SKM-1 treated with dmso at 0.1 percent for 144 hours (cell line): Measurements from ENCODE around the gene TSPAN5.

ENCODE experiments used
- DNase-seq: peaks from one replicate; lab custom pipeline; 2025; ENCODE audit not compliant: unreplicated experiment; lab: John Stamatoyannopoulos, UW

Gene TSPAN5

GRCh38 chr4:98601708-98602107, 56.7 kb downstream of the TSPAN5 start:
- DNase-seq, result no peak

GRCh38 chr4:98599617-98600205, 58.7 kb downstream of the TSPAN5 start:
- no peak for DNase-seq

- DNase-seq, result no peak
These were observed 71.5 kb downstream of the TSPAN5 start for GRCh38 chr4:98586962-98587354.

GRCh38 chr4:98586291-98586961, 72.0 kb downstream of the TSPAN5 start:
- no peak for DNase-seq

DNA sequence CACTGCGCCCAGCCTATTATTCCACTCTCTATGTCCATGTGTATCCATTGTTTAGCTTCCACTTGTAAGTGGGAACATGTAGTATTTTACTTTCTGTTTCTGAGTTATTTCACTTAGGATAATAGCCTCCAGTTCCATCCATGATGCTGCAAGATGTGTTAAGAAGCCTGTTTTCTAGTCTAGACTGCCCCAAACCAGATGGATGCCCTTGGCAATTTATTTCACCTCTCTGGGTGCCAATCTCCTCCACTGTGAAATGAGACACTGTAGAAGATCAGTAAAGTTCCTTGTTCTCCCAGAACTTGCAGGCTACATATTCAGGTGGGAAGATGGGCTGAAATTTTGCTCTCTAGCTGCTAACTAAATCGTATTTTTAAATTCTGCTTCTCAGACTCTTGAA, 72.8 kb downstream of the TSPAN5 start:
- no peak for DNase-seq

- DNase-seq, result no peak
These were observed 74.1 kb downstream of the TSPAN5 start for GRCh38 chr4:98584265-98584664.

- no peak for DNase-seq
These were observed 75.1 kb downstream of the TSPAN5 start for GRCh38 chr4:98583265-98583664.

DNA sequence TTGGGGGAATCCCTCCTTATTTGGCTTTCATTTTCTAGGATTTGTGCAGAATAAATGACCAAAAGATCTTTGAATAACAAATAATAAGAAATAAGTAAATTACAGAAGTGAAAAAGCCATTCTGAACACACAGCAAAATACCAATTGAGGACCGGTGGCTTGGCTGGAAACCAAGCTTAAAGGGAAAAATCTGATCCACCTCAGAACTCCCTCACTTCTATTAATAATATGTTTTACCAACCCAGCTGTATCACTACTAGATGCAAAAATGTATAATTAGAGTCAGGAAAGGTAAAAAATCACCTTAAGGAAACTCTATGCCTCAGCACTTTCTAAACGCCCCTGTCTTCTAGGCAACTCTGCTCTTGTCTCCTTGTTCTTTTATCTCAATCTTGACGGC, 77.3 kb downstream of the TSPAN5 start:
- DNase-seq, result no peak

GRCh38 chr4:98577956-98578355, 80.5 kb downstream of the TSPAN5 start:
- no peak for DNase-seq

GRCh38 chr4:98574816-98575215, 83.6 kb downstream of the TSPAN5 start:
- DNase-seq, result no peak

- no peak for DNase-seq
These were observed 84.6 kb downstream of the TSPAN5 start for GRCh38 chr4:98573791-98574190.

DNA sequence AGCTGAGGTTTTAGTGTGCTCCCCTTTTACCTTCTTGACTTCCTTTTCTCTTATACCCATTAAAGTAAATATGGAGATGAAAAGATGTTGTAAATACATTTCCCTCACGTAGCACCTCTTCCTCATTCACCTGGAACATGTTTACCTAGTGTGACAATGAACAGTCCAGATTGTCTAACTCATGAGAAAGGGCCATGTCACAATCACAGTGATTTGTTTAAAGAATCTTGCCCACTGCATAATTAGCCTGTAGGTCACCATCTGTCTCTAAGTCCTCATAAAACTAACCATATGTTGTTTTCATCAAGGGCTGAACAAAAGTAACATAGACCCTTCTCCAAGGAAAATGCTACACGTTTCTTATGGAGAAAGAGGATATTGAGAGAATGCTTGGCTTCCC, 85.7 kb downstream of the TSPAN5 start:
- DNase-seq, result no peak

GRCh38 chr4:98571161-98571786, 87.1 kb downstream of the TSPAN5 start:
- no peak for DNase-seq

DNA sequence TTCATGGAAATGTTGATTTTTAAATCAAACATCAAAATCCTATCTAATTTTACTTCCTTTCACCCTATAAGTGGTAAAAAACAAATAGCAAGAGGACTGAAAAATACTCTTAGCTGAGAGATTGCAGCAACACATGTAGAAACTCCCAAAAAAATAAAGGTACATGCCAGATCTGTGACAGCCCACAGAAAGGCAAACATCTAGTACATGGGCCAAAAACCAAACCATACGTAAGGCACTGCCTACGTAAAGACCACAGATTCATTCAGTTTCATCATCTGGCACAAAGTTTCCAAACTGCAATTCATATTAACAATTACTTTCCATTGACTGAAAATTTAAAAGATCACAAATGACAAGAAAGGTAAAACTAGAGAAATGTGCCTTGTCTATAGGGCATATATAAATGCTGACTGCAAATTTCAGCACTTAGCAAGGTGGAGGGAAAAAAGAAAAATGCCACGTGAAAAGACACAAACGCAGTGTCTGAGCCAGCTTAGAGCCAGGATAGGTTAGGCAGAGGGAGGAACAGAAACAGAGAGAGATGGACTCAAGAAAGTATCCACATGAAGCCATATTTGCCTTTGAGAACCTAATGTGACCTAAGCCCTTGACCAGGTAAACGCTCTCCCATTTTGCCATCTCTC, 88.1 kb downstream of the TSPAN5 start:
- no peak for DNase-seq

DNA sequence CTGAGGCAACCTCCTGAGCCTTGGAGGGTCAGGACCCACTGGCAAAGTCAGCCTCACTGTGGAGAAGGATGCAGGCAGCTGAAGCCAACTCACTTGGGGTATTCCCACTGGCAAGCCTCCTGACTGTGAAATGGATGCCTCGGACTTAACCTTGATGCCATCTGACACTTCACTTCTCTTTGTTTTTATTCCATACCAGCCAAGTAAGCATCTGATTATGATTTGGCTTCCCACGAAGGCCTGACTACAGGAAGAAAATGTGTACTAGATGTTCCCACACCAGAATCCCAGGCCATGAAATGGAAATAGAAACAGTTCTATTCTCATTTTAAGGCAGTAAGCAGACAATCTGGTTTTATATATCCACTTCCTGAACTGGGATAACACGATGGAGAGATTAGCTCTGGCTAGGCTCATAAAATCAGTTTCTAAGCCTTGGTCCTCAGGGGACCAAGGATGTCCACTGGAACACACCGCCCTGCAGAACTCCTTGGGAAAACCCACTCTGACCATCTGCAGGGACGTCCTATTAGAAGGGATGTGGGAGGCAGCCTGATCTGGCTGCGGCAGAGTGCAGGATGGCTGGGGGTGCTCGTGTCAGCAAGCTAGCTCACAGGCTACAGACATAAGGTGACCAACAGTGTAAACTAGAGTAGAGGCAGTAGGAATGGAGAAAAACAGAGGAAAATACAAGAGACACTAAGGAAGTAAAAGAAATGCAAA, 89.3 kb downstream of the TSPAN5 start:
- no peak for DNase-seq

DNA sequence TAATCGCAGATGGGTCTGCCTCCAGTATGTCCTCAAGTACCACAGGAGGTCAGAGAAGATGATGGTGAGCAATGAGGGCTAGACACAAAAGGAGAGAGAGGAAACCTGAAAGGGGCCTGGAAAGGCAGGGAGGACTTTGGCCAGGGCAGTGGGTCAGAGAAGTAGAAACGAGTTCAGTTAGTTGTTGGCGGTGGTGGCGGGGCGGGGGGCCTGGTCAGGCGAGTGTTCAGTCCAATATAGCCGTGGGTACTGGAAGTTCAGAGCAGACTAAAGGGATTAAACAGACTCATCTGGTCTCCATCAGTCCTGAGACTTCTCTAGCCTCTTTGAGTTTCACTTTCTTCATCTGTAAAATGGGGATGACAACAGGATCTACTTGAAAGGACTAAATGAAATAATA, 90.8 kb downstream of the TSPAN5 start:
- DNase-seq, result no peak

GRCh38 chr4:98566361-98567008, 91.9 kb downstream of the TSPAN5 start:
- DNase-seq, result no peak

DNA sequence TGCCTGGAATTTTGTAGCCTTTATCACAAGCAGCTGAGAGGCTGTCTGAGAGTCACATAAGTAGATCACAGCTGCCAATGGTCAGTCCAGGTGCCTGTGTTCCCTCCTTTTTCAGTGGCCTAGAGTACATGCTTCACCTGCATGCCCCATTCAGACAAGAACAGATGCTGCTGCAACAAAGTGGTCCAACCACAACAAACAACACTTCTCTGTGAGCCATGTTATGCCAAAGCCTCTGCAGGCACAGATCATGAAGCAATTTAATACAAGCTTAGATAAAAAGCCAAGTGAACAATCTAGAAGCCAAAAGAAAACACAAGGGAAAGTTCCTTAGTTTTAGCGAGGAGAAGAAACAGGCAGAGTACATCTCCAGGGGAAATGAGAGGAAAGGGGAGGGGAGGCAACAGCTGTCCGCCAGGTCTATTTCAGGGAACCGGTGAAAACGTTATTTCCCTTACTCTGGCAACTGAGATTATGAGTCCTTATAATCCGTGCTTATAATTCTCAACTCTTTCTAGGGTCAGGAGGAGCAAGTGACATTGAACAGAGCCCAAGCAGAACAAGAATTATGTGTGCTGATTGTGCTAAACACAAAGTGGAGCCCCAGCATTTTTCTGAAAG, 92.6 kb downstream of the TSPAN5 start:
- DNase-seq, result no peak

- DNase-seq, result no peak
These were observed 93.6 kb downstream of the TSPAN5 start for GRCh38 chr4:98564852-98565251.

DNA sequence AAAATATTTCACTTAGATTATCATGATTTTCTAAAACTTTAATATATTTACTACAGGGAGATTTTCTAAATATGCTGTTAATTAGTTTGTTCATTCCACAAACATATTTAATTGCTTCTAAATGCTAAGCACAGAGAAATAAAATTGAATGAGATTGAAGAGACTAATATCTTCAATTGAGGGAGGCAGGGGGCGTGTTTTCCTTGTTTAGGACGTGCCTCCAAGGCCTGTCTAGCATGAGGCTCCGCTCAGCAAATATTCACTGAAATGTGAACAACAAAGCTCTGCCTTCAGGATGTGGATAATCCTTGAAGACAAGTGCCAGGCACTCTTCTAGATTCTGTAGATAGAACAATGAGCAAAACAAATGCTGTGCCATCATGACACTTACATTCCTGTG, 98.1 kb downstream of the TSPAN5 start:
- no peak for DNase-seq
